Coronary artery (tissue), 2 donors: ENCODE measurements around the gene P2RY2.

Experiments used
- DNase-seq: peaks from one replicate; pipeline ENCODE4 v3.0.0-alpha.2; 2017; ENCODE audit warnings: low spot score
- H3K27ac ChIP-seq, 2 donors: fragments of 200-600 bp; sonication (generic); one replicate each; pipeline ENCODE4 v1.5.1; 2016 to 2019
- H3K4me3 ChIP-seq: fragments of 200-600 bp; sonication (generic); 2 replicates; pipeline ENCODE4 v1.5.1; 2016; ENCODE audit warnings: mild to moderate bottlenecking, moderate library complexity
- CTCF ChIP-seq: fragments of 200-600 bp; sonication (generic); IDR thresholded peaks from one replicate; pipeline ENCODE4 v1.5.1; 2019; ENCODE audit warnings: antibody characterized with exemption

Gene P2RY2

GRCh38 chr11:73263640-73264039, 45.6 kb downstream of the P2RY2 start:
- DNase-seq: no peak

GRCh38 chr11:73265278-73265810, 47.3 kb downstream of the P2RY2 start:
- H3K27ac ChIP-seq: peak overlapping the region; percentile 68 to 85

More at GRCh38 chr11:73263640-73264039, 45.6 kb downstream of the P2RY2 start:
- no peak for TF ChIP-seq CTCF
- Histone ChIP-seq H3K27ac (no peak overlapping the region), H3K4me3 (no peak overlapping the region)

GRCh38 chr11:73265853-73266645, 48.0 kb downstream of the P2RY2 start:
- H3K27ac ChIP-seq: peak overlapping the region; percentile 68 to 85
- no peak for TF ChIP-seq CTCF
- no peak overlapping the region for H3K4me3 ChIP-seq
- DNase-seq: peak; percentile 73

More at GRCh38 chr11:73265278-73265810, 47.3 kb downstream of the P2RY2 start:
- TF ChIP-seq CTCF: no peak
- peak overlapping the region; percentile 68 for H3K4me3 ChIP-seq
- DNase-seq: peak; percentile 65

- DNase-seq: no peak
- Histone ChIP-seq H3K4me3 (no peak overlapping the region), H3K27ac (peak overlapping the region; percentile 68 to 85)
- no peak for TF ChIP-seq CTCF
Observed at GRCh38 chr11:73266646-73267020, 48.6 kb downstream of the P2RY2 start.

GRCh38 chr11:73267122-73267846, 49.2 kb downstream of the P2RY2 start:
- Histone ChIP-seq H3K27ac (peak overlapping the region; percentile 68 to 85), H3K4me3 (no peak overlapping the region)
- TF ChIP-seq CTCF: no peak
- DNase-seq: peak; percentile 62

- no peak for TF ChIP-seq CTCF
- peak; percentile 73 for DNase-seq
- no peak overlapping the region for H3K4me3 ChIP-seq
- peak overlapping the region in 1 of 2 donors; percentile 85 for H3K27ac ChIP-seq
Observed at GRCh38 chr11:73267906-73268540, 49.9 kb downstream of the P2RY2 start.
